IPS-18a (cell line): Measurements from ENCODE around the gene TLE6.
"Not testable (repeated sequence)": the region's sequence is repeated elsewhere in the genome, so short reads cannot be mapped to it uniquely, and the experiment has no call there.

Experiments
- H3K27ac ChIP-seq: one replicate; pipeline ENCODE4 v1.5.1; 2013; ENCODE audit warnings: low read length
- H3K27me3 ChIP-seq: one replicate; pipeline ENCODE4 v1.6.1; 2013; ENCODE audit warnings: mild to moderate bottlenecking, low read length; ENCODE audit not compliant: control insufficient read depth, insufficient read depth
- H3K36me3 ChIP-seq: one replicate; pipeline ENCODE4 v1.6.1; 2013; ENCODE audit warnings: low read depth, low read length; ENCODE audit not compliant: control insufficient read depth
- H3K4me1 ChIP-seq: one replicate; pipeline ENCODE4 v1.6.1; 2013; ENCODE audit warnings: low read depth, low read length; ENCODE audit not compliant: control insufficient read depth
- H3K4me3 ChIP-seq: one replicate; pipeline ENCODE4 v1.5.1; 2013; ENCODE audit warnings: low read length
- H3K9ac ChIP-seq: one replicate; pipeline ENCODE4 v1.6.1; 2013; ENCODE audit warnings: mild to moderate bottlenecking, low read length, moderate library complexity
- H3K9me3 ChIP-seq: one replicate; pipeline ENCODE4 v1.6.1; 2013; ENCODE audit warnings: low read depth, low read length; ENCODE audit not compliant: control insufficient read depth

TLE6 gene

GRCh38 chr19:2977001-2977745, at the start of gene TLE6:
TSS of gene TLE6 (plus strand) at chr19:2977564. CDS start at chr19:2978234, 670 bp downstream.
- H3K9me3 ChIP-seq = no peaks in the 10 kb centered on the region
- H3K27ac ChIP-seq = no peak within 1 kb of the TSS
- H3K36me3 ChIP-seq = no peaks in the 10 kb centered on the region
- H3K9ac ChIP-seq = no peak within 1 kb of the TSS
- H3K27me3 ChIP-seq = peaks cover 55% of the 10 kb centered on the region
- peak within 1 kb of the TSS; percentile 54 for H3K4me3 ChIP-seq
- peaks cover 10% of the 10 kb centered on the region for H3K4me1 ChIP-seq

GRCh38 chr19:2933490-2933910, 43.9 kb upstream of the TLE6 start:
- H3K9ac ChIP-seq = no peak overlapping the region
- H3K27me3 ChIP-seq = no peaks in the 10 kb centered on the region
- H3K9me3 ChIP-seq = peaks cover 20% of the 10 kb centered on the region
- H3K4me3 ChIP-seq = no peak overlapping the region
- no peak overlapping the region for H3K27ac ChIP-seq
- no peaks in the 10 kb centered on the region for H3K4me1 ChIP-seq
- H3K36me3 ChIP-seq = peaks cover 20% of the 10 kb centered on the region

- not testable (repeated sequence) for H3K4me1 ChIP-seq, H3K27ac ChIP-seq, H3K4me3 ChIP-seq, H3K9ac ChIP-seq, H3K27me3 ChIP-seq
- peaks cover 20% of the 10 kb centered on the region for H3K9me3 ChIP-seq
- peaks cover 27% of the 10 kb centered on the region for H3K36me3 ChIP-seq
Observed at GRCh38 chr19:2935863-2936262, 41.5 kb upstream of the TLE6 start.

- Histone ChIP-seq H3K9ac (no peak overlapping the region), H3K4me1 (no peaks in the 10 kb centered on the region), H3K36me3 (peaks cover 6% of the 10 kb centered on the region), H3K4me3 (no peak overlapping the region), H3K27ac (no peak overlapping the region), H3K27me3 (no peaks in the 10 kb centered on the region), H3K9me3 (no peaks in the 10 kb centered on the region)
Observed at GRCh38 chr19:2942928-2943640, 34.3 kb upstream of the TLE6 start.

GRCh38 chr19:2944403-2944774, 33.0 kb upstream of the TLE6 start:
- H3K4me3 ChIP-seq = peak overlapping the region; percentile 81
- no peaks in the 10 kb centered on the region for H3K27me3 ChIP-seq
- peaks cover 3% of the 10 kb centered on the region for H3K36me3 ChIP-seq
- H3K4me1 ChIP-seq = no peaks in the 10 kb centered on the region
- H3K27ac ChIP-seq = no peak overlapping the region
- peak overlapping the region; percentile 52 for H3K9ac ChIP-seq
- H3K9me3 ChIP-seq = no peaks in the 10 kb centered on the region

GRCh38 chr19:2944775-2945574, 32.4 kb upstream of the TLE6 start, which contains the start of gene ZNF77:
TSS of gene ZNF77 (minus strand) at chr19:2944971. CDS start at chr19:2944840, 131 bp downstream.
- Histone ChIP-seq H3K4me1 (no peaks in the 10 kb centered on the region), H3K4me3 (peak within 1 kb of the TSS; percentile 81), H3K9ac (peak within 1 kb of the TSS; percentile 52), H3K36me3 (no peaks in the 10 kb centered on the region), H3K27me3 (no peaks in the 10 kb centered on the region), H3K9me3 (no peaks in the 10 kb centered on the region), H3K27ac (no peak within 1 kb of the TSS)

- H3K4me1 ChIP-seq = no peaks in the 10 kb centered on the region
- no peak overlapping the region for H3K9ac ChIP-seq
- no peaks in the 10 kb centered on the region for H3K27me3 ChIP-seq
- no peaks in the 10 kb centered on the region for H3K9me3 ChIP-seq
- H3K4me3 ChIP-seq = peak overlapping the region; percentile 81
- no peaks in the 10 kb centered on the region for H3K36me3 ChIP-seq
- H3K27ac ChIP-seq = no peak overlapping the region
Observed at GRCh38 chr19:2945575-2946184, 31.7 kb upstream of the TLE6 start.

GRCh38 chr19:2949939-2950285, 27.5 kb upstream of the TLE6 start:
- no peaks in the 10 kb centered on the region for H3K36me3 ChIP-seq
- no peak overlapping the region for H3K27ac ChIP-seq
- H3K4me3 ChIP-seq = peak overlapping the region; percentile 83
- no peaks in the 10 kb centered on the region for H3K9me3 ChIP-seq
- H3K27me3 ChIP-seq = no peaks in the 10 kb centered on the region
- H3K4me1 ChIP-seq = no peaks in the 10 kb centered on the region
- peak overlapping the region; percentile 78 for H3K9ac ChIP-seq

GRCh38 chr19:2950286-2951124, 26.9 kb upstream of the TLE6 start:
- H3K9me3 ChIP-seq = no peaks in the 10 kb centered on the region
- no peaks in the 10 kb centered on the region for H3K27me3 ChIP-seq
- H3K4me1 ChIP-seq = no peaks in the 10 kb centered on the region
- H3K27ac ChIP-seq = peak overlapping the region; percentile 51
- no peaks in the 10 kb centered on the region for H3K36me3 ChIP-seq
- H3K4me3 ChIP-seq = peak overlapping the region; percentile 83
- peak overlapping the region; percentile 78 for H3K9ac ChIP-seq

- Histone ChIP-seq H3K4me1 (no peaks in the 10 kb centered on the region), H3K27me3 (no peaks in the 10 kb centered on the region), H3K9me3 (no peaks in the 10 kb centered on the region), H3K36me3 (no peaks in the 10 kb centered on the region), H3K27ac (no peak overlapping the region), H3K9ac (no peak overlapping the region), H3K4me3 (no peak overlapping the region)
Observed at GRCh38 chr19:2952953-2953481, 24.3 kb upstream of the TLE6 start.
